ENCODE measurements around the gene KRT78.

DNA sequence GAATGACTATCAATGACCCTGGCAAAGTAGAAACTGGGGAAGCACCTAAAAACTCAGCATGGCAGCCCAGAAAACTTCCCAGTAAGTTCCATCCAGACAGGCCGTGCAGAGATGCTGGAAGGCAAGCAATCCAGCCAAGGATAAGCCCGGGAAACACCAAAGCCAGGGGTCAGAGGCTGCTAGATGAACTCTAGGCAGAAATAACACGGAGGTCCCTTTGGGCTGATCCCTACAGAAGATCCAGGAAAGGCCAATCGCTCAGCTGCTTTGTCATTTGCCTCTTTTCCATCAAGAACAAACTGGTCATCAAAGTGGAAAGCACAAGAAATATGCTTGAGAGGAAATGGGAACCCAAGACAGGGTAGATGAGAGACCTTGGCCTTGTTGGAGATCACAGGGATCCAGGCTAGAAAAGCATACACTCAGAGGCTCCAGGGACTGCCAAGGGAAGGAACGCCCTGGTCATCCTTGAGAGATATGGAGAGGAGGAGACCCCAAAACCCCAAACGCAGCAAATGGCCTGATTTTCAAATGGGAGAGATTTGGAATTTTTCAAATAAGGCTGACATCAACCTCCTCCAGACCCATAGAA is 21.2 kb downstream of the KRT78 start:
- TF ChIP-seq, protein P1, sequence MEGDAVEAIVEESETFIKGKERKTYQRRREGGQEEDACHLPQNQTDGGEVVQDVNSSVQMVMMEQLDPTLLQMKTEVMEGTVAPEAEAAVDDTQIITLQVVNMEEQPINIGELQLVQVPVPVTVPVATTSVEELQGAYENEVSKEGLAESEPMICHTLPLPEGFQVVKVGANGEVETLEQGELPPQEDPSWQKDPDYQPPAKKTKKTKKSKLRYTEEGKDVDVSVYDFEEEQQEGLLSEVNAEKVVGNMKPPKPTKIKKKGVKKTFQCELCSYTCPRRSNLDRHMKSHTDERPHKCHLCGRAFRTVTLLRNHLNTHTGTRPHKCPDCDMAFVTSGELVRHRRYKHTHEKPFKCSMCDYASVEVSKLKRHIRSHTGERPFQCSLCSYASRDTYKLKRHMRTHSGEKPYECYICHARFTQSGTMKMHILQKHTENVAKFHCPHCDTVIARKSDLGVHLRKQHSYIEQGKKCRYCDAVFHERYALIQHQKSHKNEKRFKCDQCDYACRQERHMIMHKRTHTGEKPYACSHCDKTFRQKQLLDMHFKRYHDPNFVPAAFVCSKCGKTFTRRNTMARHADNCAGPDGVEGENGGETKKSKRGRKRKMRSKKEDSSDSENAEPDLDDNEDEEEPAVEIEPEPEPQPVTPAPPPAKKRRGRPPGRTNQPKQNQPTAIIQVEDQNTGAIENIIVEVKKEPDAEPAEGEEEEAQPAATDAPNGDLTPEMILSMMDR (IDR thresholded peaks at IDR 0.05): no peak
- TF ChIP-seq TP53 (CRISPR knock-in tag; IDR thresholded peaks at IDR 0.05) (no peak), ESRRA (CRISPR knock-in tag; IDR thresholded peaks at IDR 0.05; ENCODE audit: borderline replicate concordance) (no peak), ETV6 (CRISPR knock-in tag; IDR thresholded peaks at IDR 0.05) (no peak), SMAD4 (CRISPR knock-in tag; IDR thresholded peaks at IDR 0.05) (no peak), ZNF138 (CRISPR knock-in tag; conservative IDR thresholded peaks at IDR 0.05) (no peak)
- TF ChIP-seq, protein P2, sequence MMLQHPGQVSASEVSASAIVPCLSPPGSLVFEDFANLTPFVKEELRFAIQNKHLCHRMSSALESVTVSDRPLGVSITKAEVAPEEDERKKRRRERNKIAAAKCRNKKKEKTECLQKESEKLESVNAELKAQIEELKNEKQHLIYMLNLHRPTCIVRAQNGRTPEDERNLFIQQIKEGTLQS (CRISPR knock-in tag; conservative IDR thresholded peaks at IDR 0.05): no peak
- TF ChIP-seq, protein P3, sequence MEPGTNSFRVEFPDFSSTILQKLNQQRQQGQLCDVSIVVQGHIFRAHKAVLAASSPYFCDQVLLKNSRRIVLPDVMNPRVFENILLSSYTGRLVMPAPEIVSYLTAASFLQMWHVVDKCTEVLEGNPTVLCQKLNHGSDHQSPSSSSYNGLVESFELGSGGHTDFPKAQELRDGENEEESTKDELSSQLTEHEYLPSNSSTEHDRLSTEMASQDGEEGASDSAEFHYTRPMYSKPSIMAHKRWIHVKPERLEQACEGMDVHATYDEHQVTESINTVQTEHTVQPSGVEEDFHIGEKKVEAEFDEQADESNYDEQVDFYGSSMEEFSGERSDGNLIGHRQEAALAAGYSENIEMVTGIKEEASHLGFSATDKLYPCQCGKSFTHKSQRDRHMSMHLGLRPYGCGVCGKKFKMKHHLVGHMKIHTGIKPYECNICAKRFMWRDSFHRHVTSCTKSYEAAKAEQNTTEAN (CRISPR knock-in tag; IDR thresholded peaks at IDR 0.05): no peak
- TF ChIP-seq, protein P4, sequence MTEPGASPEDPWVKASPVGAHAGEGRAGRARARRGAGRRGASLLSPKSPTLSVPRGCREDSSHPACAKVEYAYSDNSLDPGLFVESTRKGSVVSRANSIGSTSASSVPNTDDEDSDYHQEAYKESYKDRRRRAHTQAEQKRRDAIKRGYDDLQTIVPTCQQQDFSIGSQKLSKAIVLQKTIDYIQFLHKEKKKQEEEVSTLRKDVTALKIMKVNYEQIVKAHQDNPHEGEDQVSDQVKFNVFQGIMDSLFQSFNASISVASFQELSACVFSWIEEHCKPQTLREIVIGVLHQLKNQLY (CRISPR knock-in tag; IDR thresholded peaks at IDR 0.05): no peak

Measured in WTC11 (cell line).